SK-N-SH (cell line): ENCODE measurements around the gene SMAD7.

Experiments
- CHD2 ChIP-seq: fragments of 150-350 bp; IDR thresholded peaks from 2 replicates; pipeline ENCODE4 v1.6.1; 2018; ENCODE audit warnings: low read length; ENCODE audit not compliant: partially characterized antibody
- CTCF ChIP-seq: fragments of 200-600 bp; sonication (generic); IDR thresholded peaks from 2 replicates; pipeline ENCODE4 v1.6.1; 2017; ENCODE audit warnings: antibody characterized with exemption, mild to moderate bottlenecking, moderate library complexity
- EP300 ChIP-seq, 2 experiments: IDR thresholded peaks; 2 replicates each; pipeline versions ENCODE4 v1.4.0 to v1.6.1; 2012; ENCODE audit warnings: borderline replicate concordance in 1 of 2, low read depth in 1 of 2, low read length in 1 of 2
- EZH2phosphoT487 ChIP-seq: fragments of 200-600 bp; sonication (generic); IDR thresholded peaks from 2 replicates; pipeline ENCODE4 v1.6.1; 2017; ENCODE audit warnings: low read depth, mixed run types, mild to moderate bottlenecking, antibody characterized with exemption, moderate library complexity, borderline replicate concordance
- FOXJ3 ChIP-seq: sonication (generic); formaldehyde crosslinking; IDR thresholded peaks from 2 replicates; pipeline ENCODE4 v1.5.1; 2020; ENCODE audit warnings: mild to moderate bottlenecking, missing genetic modification reagents
- POLR2AphosphoS5 ChIP-seq: IDR thresholded peaks from 2 replicates; pipeline ENCODE4 v1.6.1; 2012; ENCODE audit warnings: low read depth, low read length
- SIN3A ChIP-seq: IDR thresholded peaks from 2 replicates; pipeline ENCODE4 v1.6.1; 2012; ENCODE audit warnings: low read depth, mild to moderate bottlenecking, low read length, moderate library complexity, borderline replicate concordance
- USF1 ChIP-seq: IDR thresholded peaks from 2 replicates; pipeline ENCODE4 v1.4.0; 2012; ENCODE audit warnings: low read depth, borderline replicate concordance

- TF ChIP-seq EZH2phosphoT487 (no peak), POLR2AphosphoS5 (no peak), EP300 (IDR thresholded peaks at IDR 0.05; ENCODE audit: borderline replicate concordance in 1 of 2, low read depth in 1 of 2, low read length in 1 of 2) (no peak), CTCF (no peak), SIN3A (no peak), CHD2 (no peak), FOXJ3 (CRISPR knock-in tag) (no peak), USF1 (no peak)
Observed at GRCh38 chr18:48987821-48988220, 37.1 kb upstream of the SMAD7 start.
